ENCODE data around the gene ETV7.

DNA sequence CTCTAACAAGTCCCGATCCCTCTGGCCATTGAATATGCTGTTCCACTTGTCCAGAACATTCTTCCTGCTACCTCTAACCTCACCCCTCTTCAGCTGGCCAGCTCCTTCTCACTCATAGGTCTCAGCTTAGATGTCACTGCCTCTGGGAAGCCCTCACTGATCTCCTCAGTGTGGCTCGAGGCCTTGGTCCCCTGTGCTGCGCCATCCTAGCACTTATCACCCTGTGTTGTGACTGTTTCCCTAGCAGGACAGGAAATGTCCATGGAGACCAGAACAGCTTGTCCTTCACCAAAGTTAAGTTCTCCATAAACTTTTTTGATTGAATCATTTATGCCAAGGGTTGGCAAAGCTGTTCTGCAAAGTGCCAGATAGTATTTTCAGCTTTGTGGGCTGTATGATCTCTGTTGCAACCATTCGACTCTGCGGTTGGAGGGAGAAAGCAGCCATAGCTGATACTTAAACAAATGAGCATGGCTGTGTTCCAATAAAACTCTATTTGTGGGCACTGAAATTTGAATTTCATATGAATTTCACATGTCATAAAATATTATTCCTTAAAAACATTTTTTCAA is 44.3 kb downstream of the ETV7 start:
- TF ChIP-seq HOXD1 (CRISPR knock-in tag; IDR thresholded peaks at IDR 0.05) (no peak), NFE2 (CRISPR knock-in tag; IDR thresholded peaks at IDR 0.05) (no peak), POLR2AphosphoS5 (IDR thresholded peaks at IDR 0.05; ENCODE audit: low read depth, low read length) (no peak), CBX5 (CRISPR knock-in tag; IDR thresholded peaks at IDR 0.05; ENCODE audit: borderline replicate concordance) (no peak)
- TF ChIP-seq, protein P1, sequence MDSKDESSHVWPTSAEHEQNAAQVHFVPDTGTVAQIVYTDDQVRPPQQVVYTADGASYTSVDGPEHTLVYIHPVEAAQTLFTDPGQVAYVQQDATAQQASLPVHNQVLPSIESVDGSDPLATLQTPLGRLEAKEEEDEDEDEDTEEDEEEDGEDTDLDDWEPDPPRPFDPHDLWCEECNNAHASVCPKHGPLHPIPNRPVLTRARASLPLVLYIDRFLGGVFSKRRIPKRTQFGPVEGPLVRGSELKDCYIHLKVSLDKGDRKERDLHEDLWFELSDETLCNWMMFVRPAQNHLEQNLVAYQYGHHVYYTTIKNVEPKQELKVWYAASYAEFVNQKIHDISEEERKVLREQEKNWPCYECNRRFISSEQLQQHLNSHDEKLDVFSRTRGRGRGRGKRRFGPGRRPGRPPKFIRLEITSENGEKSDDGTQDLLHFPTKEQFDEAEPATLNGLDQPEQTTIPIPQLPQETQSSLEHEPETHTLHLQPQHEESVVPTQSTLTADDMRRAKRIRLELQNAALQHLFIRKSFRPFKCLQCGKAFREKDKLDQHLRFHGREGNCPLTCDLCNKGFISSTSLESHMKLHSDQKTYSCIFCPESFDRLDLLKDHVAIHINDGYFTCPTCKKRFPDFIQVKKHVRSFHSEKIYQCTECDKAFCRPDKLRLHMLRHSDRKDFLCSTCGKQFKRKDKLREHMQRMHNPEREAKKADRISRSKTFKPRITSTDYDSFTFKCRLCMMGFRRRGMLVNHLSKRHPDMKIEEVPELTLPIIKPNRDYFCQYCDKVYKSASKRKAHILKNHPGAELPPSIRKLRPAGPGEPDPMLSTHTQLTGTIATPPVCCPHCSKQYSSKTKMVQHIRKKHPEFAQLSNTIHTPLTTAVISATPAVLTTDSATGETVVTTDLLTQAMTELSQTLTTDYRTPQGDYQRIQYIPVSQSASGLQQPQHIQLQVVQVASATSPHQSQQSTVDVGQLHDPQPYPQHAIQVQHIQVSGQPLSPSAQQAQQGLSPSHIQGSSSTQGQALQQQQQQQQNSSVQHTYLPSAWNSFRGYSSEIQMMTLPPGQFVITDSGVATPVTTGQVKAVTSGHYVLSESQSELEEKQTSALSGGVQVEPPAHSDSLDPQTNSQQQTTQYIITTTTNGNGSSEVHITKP (CRISPR knock-in tag; IDR thresholded peaks at IDR 0.05; ENCODE audit: low read depth) = no peak
- TF ChIP-seq, protein P2, sequence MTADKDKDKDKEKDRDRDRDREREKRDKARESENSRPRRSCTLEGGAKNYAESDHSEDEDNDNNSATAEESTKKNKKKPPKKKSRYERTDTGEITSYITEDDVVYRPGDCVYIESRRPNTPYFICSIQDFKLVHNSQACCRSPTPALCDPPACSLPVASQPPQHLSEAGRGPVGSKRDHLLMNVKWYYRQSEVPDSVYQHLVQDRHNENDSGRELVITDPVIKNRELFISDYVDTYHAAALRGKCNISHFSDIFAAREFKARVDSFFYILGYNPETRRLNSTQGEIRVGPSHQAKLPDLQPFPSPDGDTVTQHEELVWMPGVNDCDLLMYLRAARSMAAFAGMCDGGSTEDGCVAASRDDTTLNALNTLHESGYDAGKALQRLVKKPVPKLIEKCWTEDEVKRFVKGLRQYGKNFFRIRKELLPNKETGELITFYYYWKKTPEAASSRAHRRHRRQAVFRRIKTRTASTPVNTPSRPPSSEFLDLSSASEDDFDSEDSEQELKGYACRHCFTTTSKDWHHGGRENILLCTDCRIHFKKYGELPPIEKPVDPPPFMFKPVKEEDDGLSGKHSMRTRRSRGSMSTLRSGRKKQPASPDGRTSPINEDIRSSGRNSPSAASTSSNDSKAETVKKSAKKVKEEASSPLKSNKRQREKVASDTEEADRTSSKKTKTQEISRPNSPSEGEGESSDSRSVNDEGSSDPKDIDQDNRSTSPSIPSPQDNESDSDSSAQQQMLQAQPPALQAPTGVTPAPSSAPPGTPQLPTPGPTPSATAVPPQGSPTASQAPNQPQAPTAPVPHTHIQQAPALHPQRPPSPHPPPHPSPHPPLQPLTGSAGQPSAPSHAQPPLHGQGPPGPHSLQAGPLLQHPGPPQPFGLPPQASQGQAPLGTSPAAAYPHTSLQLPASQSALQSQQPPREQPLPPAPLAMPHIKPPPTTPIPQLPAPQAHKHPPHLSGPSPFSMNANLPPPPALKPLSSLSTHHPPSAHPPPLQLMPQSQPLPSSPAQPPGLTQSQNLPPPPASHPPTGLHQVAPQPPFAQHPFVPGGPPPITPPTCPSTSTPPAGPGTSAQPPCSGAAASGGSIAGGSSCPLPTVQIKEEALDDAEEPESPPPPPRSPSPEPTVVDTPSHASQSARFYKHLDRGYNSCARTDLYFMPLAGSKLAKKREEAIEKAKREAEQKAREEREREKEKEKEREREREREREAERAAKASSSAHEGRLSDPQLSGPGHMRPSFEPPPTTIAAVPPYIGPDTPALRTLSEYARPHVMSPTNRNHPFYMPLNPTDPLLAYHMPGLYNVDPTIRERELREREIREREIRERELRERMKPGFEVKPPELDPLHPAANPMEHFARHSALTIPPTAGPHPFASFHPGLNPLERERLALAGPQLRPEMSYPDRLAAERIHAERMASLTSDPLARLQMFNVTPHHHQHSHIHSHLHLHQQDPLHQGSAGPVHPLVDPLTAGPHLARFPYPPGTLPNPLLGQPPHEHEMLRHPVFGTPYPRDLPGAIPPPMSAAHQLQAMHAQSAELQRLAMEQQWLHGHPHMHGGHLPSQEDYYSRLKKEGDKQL (CRISPR knock-in tag; IDR thresholded peaks at IDR 0.05; ENCODE audit: low read depth) = no peak
- TF ChIP-seq, protein P3, sequence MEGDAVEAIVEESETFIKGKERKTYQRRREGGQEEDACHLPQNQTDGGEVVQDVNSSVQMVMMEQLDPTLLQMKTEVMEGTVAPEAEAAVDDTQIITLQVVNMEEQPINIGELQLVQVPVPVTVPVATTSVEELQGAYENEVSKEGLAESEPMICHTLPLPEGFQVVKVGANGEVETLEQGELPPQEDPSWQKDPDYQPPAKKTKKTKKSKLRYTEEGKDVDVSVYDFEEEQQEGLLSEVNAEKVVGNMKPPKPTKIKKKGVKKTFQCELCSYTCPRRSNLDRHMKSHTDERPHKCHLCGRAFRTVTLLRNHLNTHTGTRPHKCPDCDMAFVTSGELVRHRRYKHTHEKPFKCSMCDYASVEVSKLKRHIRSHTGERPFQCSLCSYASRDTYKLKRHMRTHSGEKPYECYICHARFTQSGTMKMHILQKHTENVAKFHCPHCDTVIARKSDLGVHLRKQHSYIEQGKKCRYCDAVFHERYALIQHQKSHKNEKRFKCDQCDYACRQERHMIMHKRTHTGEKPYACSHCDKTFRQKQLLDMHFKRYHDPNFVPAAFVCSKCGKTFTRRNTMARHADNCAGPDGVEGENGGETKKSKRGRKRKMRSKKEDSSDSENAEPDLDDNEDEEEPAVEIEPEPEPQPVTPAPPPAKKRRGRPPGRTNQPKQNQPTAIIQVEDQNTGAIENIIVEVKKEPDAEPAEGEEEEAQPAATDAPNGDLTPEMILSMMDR (CRISPR knock-in tag; IDR thresholded peaks at IDR 0.05) = no peak
